CD4-positive, alpha-beta T cell treated with Interleukin-10 for 1 hour (primary cell): Measurements from ENCODE around the gene BPIFB6.
A peak's percentile ranks its signal among the peaks of the same experiment; 100 is the strongest.

ENCODE experiments used
- DNase-seq: peaks from one replicate; pipeline ENCODE4 v3.0.0-alpha.2; 2020

BPIFB6 gene

GRCh38 chr20:33064572-33065287, 33.3 kb downstream of the BPIFB6 start:
- DNase-seq, result no peak

GRCh38 chr20:33065785-33066184, 34.3 kb downstream of the BPIFB6 start:
- no peak for DNase-seq

GRCh38 chr20:33067806-33068205, 36.4 kb downstream of the BPIFB6 start:
- DNase-seq, result no peak

GRCh38 chr20:33068251-33068939, 36.9 kb downstream of the BPIFB6 start:
- DNase-seq, result no peak

- no peak for DNase-seq
These were observed 38.2 kb downstream of the BPIFB6 start for GRCh38 chr20:33069673-33070072.

- DNase-seq, result no peak
These were observed 38.9 kb downstream of the BPIFB6 start for GRCh38 chr20:33070111-33071053.

- no peak for DNase-seq
These were observed 39.8 kb downstream of the BPIFB6 start for GRCh38 chr20:33071198-33071597.

GRCh38 chr20:33072362-33072761, 40.9 kb downstream of the BPIFB6 start:
- DNase-seq, result no peak

GRCh38 chr20:33072813-33073212, 41.4 kb downstream of the BPIFB6 start:
- no peak for DNase-seq

- no peak for DNase-seq
These were observed 43.2 kb downstream of the BPIFB6 start for GRCh38 chr20:33074675-33075074.

- no peak for DNase-seq
These were observed 43.8 kb downstream of the BPIFB6 start for GRCh38 chr20:33075281-33075680.

GRCh38 chr20:33076662-33077372, 45.4 kb downstream of the BPIFB6 start:
- DNase-seq, result peak; percentile 44

- DNase-seq, result no peak
These were observed 47.8 kb downstream of the BPIFB6 start, which contains the start of gene BPIFB4 for GRCh38 chr20:33079259-33079658. Gene BPIFB4, plus strand, starts transcription at chr20:33079643. Its CDS starts 1,884 bp downstream, at chr20:33081527.

- DNase-seq, result no peak
These were observed 50.1 kb downstream of the BPIFB6 start for GRCh38 chr20:33081411-33082154.

- DNase-seq, result no peak
These were observed 51.1 kb downstream of the BPIFB6 start for GRCh38 chr20:33082546-33082945.

- DNase-seq, result no peak
These were observed 52.3 kb downstream of the BPIFB6 start for GRCh38 chr20:33083544-33084340.

GRCh38 chr20:33084722-33085121, 53.3 kb downstream of the BPIFB6 start:
- DNase-seq, result no peak

- no peak for DNase-seq
These were observed 54.7 kb downstream of the BPIFB6 start for GRCh38 chr20:33086052-33086722.

- DNase-seq, result no peak
These were observed 59.7 kb downstream of the BPIFB6 start for GRCh38 chr20:33091147-33091546.

- DNase-seq, result no peak
These were observed 60.2 kb downstream of the BPIFB6 start for GRCh38 chr20:33091693-33092092.
